H1 (cell line): Measurements from ENCODE around the gene ERFE. TPM values are rescaled to one million over a fixed set of nuclear protein-coding genes. Genes with fewer than 3 reads are reported as not detected.

Experiments used
- CHD7 ChIP-seq: fragments of 300-600 bp; sonication (generic); IDR thresholded peaks from 2 replicates; pipeline ENCODE4 v1.7.1; 2012; ENCODE audit warnings: low read length, moderate library complexity, mild to moderate bottlenecking, inconsistent platforms; ENCODE audit not compliant: insufficient replicate concordance
- CTCF ChIP-seq, 3 experiments: IDR thresholded peaks; 1 replicate in 2 of 3; 2 replicates in 1 of 3; pipeline versions ENCODE4 v1.5.1 to v1.6.1; 2011; ENCODE audit warnings: low read length in 3 of 3, mild to moderate bottlenecking in 3 of 3, inconsistent platforms in 2 of 3, low read depth in 1 of 3, moderate library complexity in 1 of 3; ENCODE audit not compliant: insufficient read depth in 1 of 3; ENCODE audit errors: control extremely low read depth in 1 of 3
- RXRA ChIP-seq: IDR thresholded peaks from 2 replicates; pipeline ENCODE4 v1.6.1; 2011; ENCODE audit warnings: low read depth, mild to moderate bottlenecking, low read length, moderate library complexity; ENCODE audit not compliant: insufficient read depth
- SIN3A ChIP-seq, 2 experiments: IDR thresholded peaks in 1 of 2; conservative IDR thresholded peaks in 1 of 2; 2 replicates each; pipeline ENCODE4 v1.6.1; 2011 to 2012; ENCODE audit warnings: low read length in 2 of 2, improper control_type of control experiment in 1 of 2, low read depth in 1 of 2, mild to moderate bottlenecking in 1 of 2
- TAF1 ChIP-seq: IDR thresholded peaks from 2 replicates; pipeline ENCODE4 v1.6.1; 2011; ENCODE audit warnings: mild to moderate bottlenecking, low read depth, low read length
- ZNF274 ChIP-seq: IDR thresholded peaks from 2 replicates; pipeline ENCODE4 v1.7.0; 2012; ENCODE audit warnings: low read length, borderline replicate concordance; ENCODE audit errors: extremely low read depth
- polyA plus RNA-seq, 7 experiments: library from polyadenylated mRNA; depleted of rRNA in 3 of 7; stranded (reverse) in 5 of 7; unstranded in 2 of 7; fragments of >200 nt in 5 of 7; fragments of 200-250 nt in 2 of 7; gene quantifications; 1 replicate in 5 of 7; 2 replicates in 1 of 7; 4 replicates in 1 of 7; pipeline versions ENCODE4 v1.2.1 to v1.2.3, GENCODE V29; 2011 to 2013; ENCODE audit warnings: missing spikeins in 2 of 7, mixed read lengths in 2 of 7
- total RNA-seq: library from RNA; stranded (reverse); fragmentation: NEBNext Ultra II Directional; extraction: Animal tissue kit (Norgen Biotek cat#: 25700); gene quantifications from 2 replicates; pipeline ENCODE4 v1.2.1, GENCODE V29; 2021

The ERFE gene
- total and polyA plus RNA-seq, 2 of the 8 experiments (the other 6 are each of a cell fraction or from before 2014, with no cell fraction given): 2.5 to 3.6 TPM

- TF ChIP-seq CHD7: no peak
- TF ChIP-seq TAF1: no peak
- no peak for TF ChIP-seq ZNF274
- TF ChIP-seq SIN3A (conservative IDR thresholded peaks at IDR 0.05 in 1 of 2, IDR thresholded peaks at IDR 0.05 in 1 of 2; ENCODE audit: low read depth in 1 of 2, low read length in 2 of 2): no peak
- no peak for TF ChIP-seq RXRA
- TF ChIP-seq CTCF (IDR thresholded peaks at IDR 0.05; ENCODE audit: control extremely low read depth in 1 of 3, insufficient read depth in 1 of 3, low read depth in 1 of 3, low read length in 3 of 3): no peak
These were observed 17.8 kb downstream of the ERFE start (continued) for GRCh38 chr2:238176613-238177012.
